GM21526 (cell line): Measurements from ENCODE around the gene SCFD1.
"Not testable (repeated sequence)": the region's sequence is repeated elsewhere in the genome, so short reads cannot be mapped to it uniquely, and the experiment has no call there.

Source experiments
- ATAC-seq: cut with Tn5 transposase; IDR thresholded peaks from one replicate; pipeline ENCODE4 v1.9.1; 2021; ENCODE audit warnings: moderate library complexity; ENCODE audit not compliant: unreplicated experiment, low FRiP score

The SCFD1 gene, protein sequence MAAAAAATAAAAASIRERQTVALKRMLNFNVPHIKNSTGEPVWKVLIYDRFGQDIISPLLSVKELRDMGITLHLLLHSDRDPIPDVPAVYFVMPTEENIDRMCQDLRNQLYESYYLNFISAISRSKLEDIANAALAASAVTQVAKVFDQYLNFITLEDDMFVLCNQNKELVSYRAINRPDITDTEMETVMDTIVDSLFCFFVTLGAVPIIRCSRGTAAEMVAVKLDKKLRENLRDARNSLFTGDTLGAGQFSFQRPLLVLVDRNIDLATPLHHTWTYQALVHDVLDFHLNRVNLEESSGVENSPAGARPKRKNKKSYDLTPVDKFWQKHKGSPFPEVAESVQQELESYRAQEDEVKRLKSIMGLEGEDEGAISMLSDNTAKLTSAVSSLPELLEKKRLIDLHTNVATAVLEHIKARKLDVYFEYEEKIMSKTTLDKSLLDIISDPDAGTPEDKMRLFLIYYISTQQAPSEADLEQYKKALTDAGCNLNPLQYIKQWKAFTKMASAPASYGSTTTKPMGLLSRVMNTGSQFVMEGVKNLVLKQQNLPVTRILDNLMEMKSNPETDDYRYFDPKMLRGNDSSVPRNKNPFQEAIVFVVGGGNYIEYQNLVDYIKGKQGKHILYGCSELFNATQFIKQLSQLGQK

GRCh38 chr14:30621940-30622830 lies at the start of gene SCFD1:
Gene SCFD1, plus strand, starts transcription at chr14:30622319. Its CDS starts 20 bp downstream, at chr14:30622339.
- peak; percentile 88 for ATAC-seq

DNA sequence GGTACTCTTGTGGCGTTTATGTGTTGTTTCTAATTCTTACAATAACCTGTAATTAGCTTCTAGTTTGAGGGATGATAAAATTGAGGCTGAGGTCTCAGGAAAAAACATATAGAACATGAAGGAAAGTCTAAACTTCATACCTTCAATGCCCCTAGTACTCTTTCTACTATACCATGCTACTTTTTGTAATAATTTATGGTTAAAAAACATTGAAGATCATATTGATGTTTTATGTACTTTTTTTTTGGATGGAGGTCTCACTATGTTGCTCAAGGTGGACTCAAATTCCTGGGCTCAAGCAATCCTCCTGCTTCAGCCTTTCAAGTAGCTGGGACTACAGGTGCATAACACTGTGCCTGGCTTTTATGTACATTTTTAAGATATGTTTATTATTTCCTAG lies 49.3 kb upstream of the SCFD1 start:
- no peak for ATAC-seq

DNA sequence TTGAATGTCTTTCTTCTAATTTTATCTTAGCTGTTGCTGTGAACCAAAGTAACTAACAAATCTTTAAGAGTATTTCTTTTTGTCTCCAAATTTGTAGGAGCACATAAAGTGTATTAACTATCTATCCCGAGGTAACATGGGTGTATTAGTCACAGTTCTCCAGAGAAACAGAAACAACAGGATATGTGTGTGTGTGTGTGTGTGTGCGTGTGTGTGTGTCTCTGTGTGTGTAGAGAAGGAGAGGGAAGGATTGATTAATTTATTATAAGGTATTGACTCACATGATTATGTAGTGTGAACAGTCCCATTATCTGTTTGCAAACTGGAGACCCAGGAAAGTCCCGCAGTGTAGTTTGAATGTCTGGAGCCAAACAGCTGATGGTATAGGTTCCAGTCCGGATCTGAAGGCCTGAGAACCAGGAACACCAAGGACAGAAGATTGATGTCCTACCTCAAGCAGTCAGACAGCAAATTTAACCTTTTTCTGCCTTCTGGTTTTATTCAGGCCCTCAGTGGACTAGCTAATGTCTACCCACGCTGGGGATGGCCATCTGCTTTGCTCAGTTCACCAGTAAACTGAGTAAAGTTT lies 48.8 kb upstream of the SCFD1 start:
- no peak for ATAC-seq

- ATAC-seq, result no peak
Measured at GRCh38 chr14:30573966-30574365, 48.2 kb upstream of the SCFD1 start.

GRCh38 chr14:30574777-30575176 lies 47.3 kb upstream of the SCFD1 start:
- not testable (repeated sequence) for ATAC-seq

DNA sequence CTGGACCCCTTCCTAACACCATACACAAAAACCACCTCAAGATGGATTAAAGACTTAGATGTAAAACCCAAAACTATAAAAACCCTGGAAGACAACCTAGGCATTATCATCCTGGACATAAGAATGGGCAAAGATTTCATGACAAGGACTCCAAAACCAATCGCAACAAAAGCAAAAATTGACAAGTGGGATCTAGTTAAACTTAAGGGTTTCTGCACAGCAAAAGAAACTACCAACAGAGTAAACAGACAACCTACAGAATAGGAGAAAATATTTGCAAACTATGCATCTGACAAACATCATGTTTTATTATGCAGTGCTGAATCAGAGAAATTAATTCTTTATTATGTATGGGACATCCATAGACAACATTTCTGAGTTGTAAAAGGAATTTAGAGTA lies 45.8 kb upstream of the SCFD1 start:
- ATAC-seq, result not testable (repeated sequence)

- ATAC-seq, result no peak
Measured at GRCh38 chr14:30580616-30581282, 41.4 kb upstream of the SCFD1 start.

DNA sequence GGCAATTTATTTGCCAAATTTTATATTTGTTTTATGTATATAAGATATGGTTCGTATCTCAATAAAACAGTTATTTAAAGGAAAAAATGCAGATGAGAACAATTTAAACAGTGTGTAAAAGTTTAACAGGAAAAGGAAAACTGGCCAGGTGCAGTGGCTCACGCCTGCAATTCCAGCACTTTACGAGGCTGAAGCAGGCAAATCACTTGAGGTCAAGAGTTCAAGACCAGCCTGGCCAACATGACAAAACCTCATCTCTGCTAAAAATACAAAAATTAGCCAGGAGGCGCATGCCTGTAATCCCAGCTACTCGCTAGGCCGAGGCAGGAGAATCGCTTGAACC lies 40.9 kb upstream of the SCFD1 start:
- ATAC-seq, result no peak

- no peak for ATAC-seq
Measured at GRCh38 chr14:30582376-30582775, 39.7 kb upstream of the SCFD1 start.

GRCh38 chr14:30584058-30584630 lies 38.0 kb upstream of the SCFD1 start:
- no peak for ATAC-seq

GRCh38 chr14:30585204-30585603 lies 36.9 kb upstream of the SCFD1 start:
- no peak for ATAC-seq

DNA sequence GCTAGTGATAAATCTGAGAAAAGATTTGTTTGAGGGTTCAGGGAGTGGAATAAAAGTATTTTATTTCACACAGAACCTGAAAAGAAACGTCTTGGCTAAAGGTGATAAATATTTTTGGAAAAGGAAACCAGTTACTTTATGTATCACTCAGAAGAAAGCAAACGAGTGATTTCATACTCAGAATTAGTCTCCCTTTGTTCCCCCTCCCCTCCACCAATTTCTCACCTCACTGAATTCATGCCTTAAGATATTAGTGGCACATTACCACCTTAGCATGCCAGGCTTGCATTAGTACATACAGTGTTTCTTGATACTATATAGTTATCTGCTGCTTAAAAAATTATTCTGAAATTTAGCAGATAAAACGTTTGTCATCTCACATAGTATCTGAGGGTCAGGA lies 35.0 kb upstream of the SCFD1 start:
- no peak for ATAC-seq

DNA sequence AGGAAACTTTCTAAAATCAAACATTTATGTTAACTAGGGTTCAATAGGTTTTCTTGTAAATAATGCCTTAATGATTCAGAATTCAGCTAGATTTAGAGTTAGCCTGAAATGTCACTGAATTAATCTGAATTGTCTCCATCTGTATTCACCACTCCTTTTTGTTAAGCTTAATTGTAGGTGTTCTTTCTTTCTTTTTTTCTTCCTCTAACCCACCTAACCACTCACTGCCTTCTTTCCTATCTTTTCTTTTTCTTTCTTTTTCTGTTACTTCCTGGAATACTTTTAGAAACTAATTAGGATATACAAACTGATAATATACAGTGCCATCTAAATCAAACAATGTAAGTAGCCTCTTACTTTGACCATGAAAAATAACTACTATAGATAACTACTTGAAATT lies 33.2 kb upstream of the SCFD1 start:
- ATAC-seq, result no peak

DNA sequence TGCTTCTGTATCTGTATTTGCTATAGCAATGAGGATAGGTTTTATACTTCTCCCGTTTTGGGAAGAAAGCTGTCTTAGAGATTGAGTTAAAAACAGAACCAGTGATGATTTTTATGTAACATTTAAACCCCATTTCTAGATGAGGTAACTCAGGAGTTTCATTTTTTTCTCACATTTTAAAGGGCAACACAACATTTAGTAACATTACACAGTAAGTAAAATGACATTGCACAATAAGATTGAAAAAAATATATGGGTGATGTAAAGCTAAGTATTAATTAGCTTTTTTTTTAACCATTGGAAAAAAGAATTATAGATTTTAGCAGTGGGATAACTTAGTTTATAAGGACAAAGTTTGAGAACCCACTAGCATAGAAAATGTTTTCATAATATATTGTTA lies 25.2 kb upstream of the SCFD1 start:
- ATAC-seq, result no peak

DNA sequence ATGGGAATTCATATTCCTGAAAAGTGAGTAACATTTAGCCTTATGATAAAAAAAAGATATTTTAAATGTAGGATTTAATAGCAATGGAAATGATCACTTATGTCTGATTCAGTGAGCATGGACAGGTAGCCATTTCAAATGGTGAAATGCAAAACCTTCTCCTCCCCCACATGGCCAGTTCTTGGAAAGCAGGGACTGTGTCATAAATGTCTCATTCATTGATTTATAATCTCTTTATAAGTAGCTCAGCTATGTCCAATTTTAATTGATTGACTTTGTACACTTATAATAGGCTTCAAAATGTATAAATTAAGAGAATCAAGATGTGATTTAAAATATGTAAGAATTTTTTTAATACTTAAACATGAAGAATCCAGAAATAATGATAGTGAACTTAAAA lies 24.6 kb upstream of the SCFD1 start:
- ATAC-seq, result no peak

- ATAC-seq, result no peak
Measured at GRCh38 chr14:30600922-30601918, 20.9 kb upstream of the SCFD1 start.

DNA sequence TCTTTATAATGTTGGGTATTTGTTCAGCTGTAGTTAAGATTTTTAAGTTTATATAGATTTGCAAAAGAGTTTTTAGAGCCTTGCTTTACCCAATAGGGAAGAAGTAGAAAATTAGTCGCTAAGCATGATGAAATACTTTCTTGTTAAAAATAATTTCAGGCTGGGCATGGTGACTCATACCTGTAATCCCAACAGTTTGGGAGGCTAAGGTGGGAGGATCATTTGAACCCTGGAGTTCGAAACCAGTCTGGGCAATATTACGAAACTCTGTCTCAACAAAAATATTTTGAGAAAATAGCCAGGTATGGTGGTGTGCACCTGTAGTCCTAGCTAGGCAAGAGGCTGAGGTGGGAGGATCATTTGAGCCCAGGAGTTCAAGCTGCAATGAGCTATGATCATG lies 18.7 kb upstream of the SCFD1 start:
- ATAC-seq, result no peak

DNA sequence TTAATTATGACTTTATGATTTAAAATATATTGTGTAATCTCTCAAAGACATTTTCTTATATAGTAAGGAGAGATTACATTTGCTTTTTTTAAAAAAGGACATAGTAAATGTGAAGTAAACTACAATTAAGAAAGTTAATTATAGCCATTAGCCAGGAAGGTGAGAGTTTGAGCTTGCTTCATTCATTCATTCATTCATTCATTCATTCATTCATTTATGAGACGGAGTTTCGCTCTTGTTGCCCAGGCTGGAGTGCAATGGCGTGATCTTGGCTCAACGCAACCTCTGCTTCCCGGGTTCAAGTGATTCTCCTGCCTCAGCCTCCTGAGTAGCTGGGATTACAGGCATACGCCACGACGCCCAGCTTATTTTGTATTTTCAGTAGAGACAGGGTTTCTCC lies 17.4 kb upstream of the SCFD1 start:
- ATAC-seq, result not testable (repeated sequence)
